ENCODE results near the gene ZNF516. TPM values are rescaled to one million over a fixed set of nuclear protein-coding genes. Genes with fewer than 3 reads are reported as not detected.
A peak's percentile ranks its signal among the peaks of the same experiment; 100 is the strongest.

Gene ZNF516
- total and polyA plus RNA-seq, 10 of the 15 experiments (the other 5 are each of a cell fraction or from before 2014, with no cell fraction given): 2.0 to 32.0 (median 8.3) TPM

- in situ Hi-C loops (cut with MboI) (no loop called here), intact Hi-C loops (cut with micrococcal nuclease; ENCODE audit: unreplicated experiment) (loop anchor here (10.0 kb wide), 3 partner anchors 328 to 2002 kb away; partner anchors contain the start of genes CNDP2 and ZNF236)
- H3K4me3 ChIP-seq: peak overlapping the region; percentile 67; the same call in 1 of the 2 replicates
- ChIA-PET CTCF (interaction anchor here (2.5 kb wide), 1 partner anchor 98 kb away, joined by 11 read pairs; no protein-coding TSS in a partner anchor), POLR2A (no interaction called here), RAD21 (ENCODE audit: unreplicated experiment) (no interaction called here), SMC1A (ENCODE audit: uncharacterized antibody, unreplicated experiment) (interaction anchor here (1.1 to 2.2 kb wide), 2 partner anchors 8 to 39 kb away, joined by 5 to 9 read pairs; no protein-coding TSS in a partner anchor)
- DNase-seq (ENCODE audit: low read depth, low spot score): no peak
- peak overlapping the region; percentile 70 for H3K4me2 ChIP-seq (ENCODE audit: control insufficient read depth, insufficient read depth)
- H3K4me1 ChIP-seq (ENCODE audit: control insufficient read depth, insufficient read depth, low read length): peaks cover 9% of the 10 kb centered on the region; the same call in 1 of the 2 replicates
- H3K9me3 ChIP-seq (replicated peaks; ENCODE audit: control insufficient read depth, insufficient read depth, low read length): no peaks in the 10 kb centered on the region
- WGBS (ENCODE audit: insufficient coverage, insufficient replicate concordance, low lambda C conversion rate, missing lambda C conversion rate): 85% methylated on average over 33 of the region's 48 CpGs
- peaks cover 32% of the 10 kb centered on the region for H3K79me2 ChIP-seq (ENCODE audit: control insufficient read depth, insufficient read depth, low read length)
- H3K27ac ChIP-seq (ENCODE audit: control insufficient read depth, insufficient read depth): peak overlapping the region; percentile 88
- ATAC-seq: peak; percentile 3
- no peak for FAIRE-seq
- 0 out of 2 replicates have a peak, but pooled peaks have one; percentile 17 for TF ChIP-seq CREB1 (IDR thresholded peaks at IDR 0.05; ENCODE audit: low read depth)
- TF ChIP-seq RUNX3 (IDR thresholded peaks at IDR 0.05; ENCODE audit: low read length): peak; percentile 36; the same call in 1 of the 2 replicates
- peak; percentile 55 for TF ChIP-seq POLR2A (IDR thresholded peaks at IDR 0.05; ENCODE audit: low read depth, low read length)
- TF ChIP-seq EGR1 (IDR thresholded peaks at IDR 0.05; ENCODE audit: borderline replicate concordance in 1 of 2, low read depth in 2 of 2, low read length in 2 of 2): peak in 1 of 2 experiments; percentile 70; a peak in 2 of 3 replicates
- TF ChIP-seq SRF (IDR thresholded peaks at IDR 0.05; ENCODE audit: low read depth in 2 of 2, low read length in 2 of 2): no peak
- TF ChIP-seq ATF2 (IDR thresholded peaks at IDR 0.05; ENCODE audit: low read length): no peak
- no peak for TF ChIP-seq TCF12 (IDR thresholded peaks at IDR 0.05; ENCODE audit: low read depth, low read length)
- no peak for TF ChIP-seq IKZF1 (conservative IDR thresholded peaks at IDR 0.05)
- TF ChIP-seq USF1 (IDR thresholded peaks at IDR 0.05; ENCODE audit: borderline replicate concordance, extremely low read length, insufficient read depth, low read depth, low read length): no peak
- no peak for TF ChIP-seq PBX3 (IDR thresholded peaks at IDR 0.05; ENCODE audit: insufficient replicate concordance, low read depth, low read length)
- TF ChIP-seq RAD51 (IDR thresholded peaks at IDR 0.05): no peak
- TF ChIP-seq BHLHE40 (IDR thresholded peaks at IDR 0.05; ENCODE audit: borderline replicate concordance in 1 of 2, low read depth in 2 of 2, low read length in 1 of 2): 0 out of 4 replicates have a peak, but pooled peaks of 1 of the 2 experiments have one; percentile 7
- TF ChIP-seq KLF5 (IDR thresholded peaks at IDR 0.05; ENCODE audit: partially characterized antibody): no peak
- TF ChIP-seq CREM (IDR thresholded peaks at IDR 0.05; ENCODE audit: low read depth): peak; percentile 65
- TF ChIP-seq RAD21 (IDR thresholded peaks at IDR 0.05; ENCODE audit: insufficient read depth, low read depth, low read length): 0 out of 2 replicates have a peak, but pooled peaks have one; percentile 0
- TF ChIP-seq PAX5 (IDR thresholded peaks at IDR 0.05; ENCODE audit: borderline replicate concordance, low read depth, low read length): no peak
- no peak for TF ChIP-seq GABPA (IDR thresholded peaks at IDR 0.05; ENCODE audit: low read depth)
- TF ChIP-seq SPI1 (IDR thresholded peaks at IDR 0.05; ENCODE audit: borderline replicate concordance, insufficient read depth, low read depth, low read length): no peak
- TF ChIP-seq ATF7 (IDR thresholded peaks at IDR 0.05; ENCODE audit: low read depth): no peak
- no peak for TF ChIP-seq IRF4 (IDR thresholded peaks at IDR 0.05; ENCODE audit: low read depth, low read length)
- BruUV-seq (replicated peaks): no TSS peak
- no peaks in the 10 kb centered on the region for H4K20me1 ChIP-seq (ENCODE audit: control insufficient read depth, insufficient read depth)
- H3K36me3 ChIP-seq (ENCODE audit: control insufficient read depth in 2 of 2, insufficient read depth in 2 of 2, low read length in 1 of 2): no peaks in the 10 kb centered on the region
- H2AFZ ChIP-seq (ENCODE audit: control insufficient read depth, low read depth, low read length): peak overlapping the region; percentile 69
- no peaks in the 10 kb centered on the region for H3K27me3 ChIP-seq (replicated peaks in 1 of 2; ENCODE audit: control insufficient read depth in 2 of 2, insufficient read depth in 2 of 2, low read length in 1 of 2)
- peak overlapping the region; percentile 23; the same call in 1 of the 2 replicates for H3K9ac ChIP-seq (ENCODE audit: control insufficient read depth, insufficient read depth, low read length)
These were observed 1.3 kb upstream of the ZNF516 start for GRCh38 chr18:76496194-76496890.

Data from GM12878 (cell line).